Panc1 (cell line): ENCODE data around the gene ZC3H12D. TPM values are rescaled to one million over a fixed set of nuclear protein-coding genes. Genes with fewer than 3 reads are reported as not detected.

Experiments used
- ATAC-seq: fragments of 200-7000 bp; cut with Tn5 transposase; 2 replicates; pipeline ENCODE4 v1.9.1; 2020; ENCODE audit warnings: mild to moderate bottlenecking, moderate library complexity
- BruUV-seq: library from RNA; stranded (reverse); fragments of 400-500 nt; replicated peaks from 2 replicates; lab custom pipeline; 2021; lab: Mats Ljungman, UMichigan
- CTCF ChIA-PET: fragments of 300-600 bp; sonication (Branson Sonifier 250); formaldehyde crosslinking; loops from one replicate; lab custom pipeline; 2022; ENCODE audit warnings: antibody characterized with exemption; lab: Charles Lee
- POLR2A ChIA-PET: fragments of 300-600 bp; sonication (Branson Sonifier 250); formaldehyde crosslinking; loops from one replicate; lab custom pipeline; 2022; ENCODE audit warnings: antibody characterized with exemption; lab: Charles Lee
- DNase-seq: peaks from one replicate; pipeline ENCODE4 v3.0.0-alpha.2; 2010; ENCODE audit warnings: low read depth, low spot score
- H3K27ac ChIP-seq: 2 replicates; pipeline ENCODE4 v1.5.1; 2011; ENCODE audit warnings: mild to moderate bottlenecking, low read length, inconsistent platforms
- H3K27me3 ChIP-seq: fragments of 200-500 bp; sonication (Bioruptor generic); 2 replicates; pipeline ENCODE4 v1.6.0; 2014; ENCODE audit warnings: low read length, inconsistent platforms; ENCODE audit not compliant: control insufficient read depth, insufficient read depth
- H3K36me3 ChIP-seq: fragments of 200-500 bp; sonication (Bioruptor generic); 2 replicates; pipeline ENCODE4 v1.5.1; 2014; ENCODE audit warnings: inconsistent platforms, mild to moderate bottlenecking, low read length, moderate library complexity; ENCODE audit not compliant: control insufficient read depth, insufficient read depth
- H3K4me1 ChIP-seq: 2 replicates; pipeline ENCODE4 v1.5.1; 2011; ENCODE audit warnings: inconsistent platforms, mild to moderate bottlenecking, low read length, moderate library complexity; ENCODE audit not compliant: control insufficient read depth, insufficient read depth
- H3K4me3 ChIP-seq, 2 experiments: 2 replicates each; pipeline ENCODE4 v1.5.1; 2011 to 2012; ENCODE audit warnings: low read depth in 2 of 2, low read length in 2 of 2, mild to moderate bottlenecking in 2 of 2, inconsistent platforms in 1 of 2, moderate library complexity in 1 of 2
- H3K9me3 ChIP-seq: fragments of 200-500 bp; sonication (Bioruptor generic); 2 replicates; pipeline ENCODE4 v1.5.1; 2014; ENCODE audit warnings: low read depth, mild to moderate bottlenecking, inconsistent platforms, low read length, moderate library complexity; ENCODE audit not compliant: control insufficient read depth, insufficient read depth
- CTCF ChIP-seq: fragments of 450-650 bp; IDR thresholded peaks from 2 replicates; pipeline ENCODE4 v1.5.1; 2017; ENCODE audit warnings: mild to moderate bottlenecking
- POLR2AphosphoS5 ChIP-seq: IDR thresholded peaks from 2 replicates; pipeline ENCODE4 v1.6.1; 2012; ENCODE audit warnings: mild to moderate bottlenecking, low read depth, low read length, moderate library complexity
- REST ChIP-seq, 2 experiments: IDR thresholded peaks; 2 replicates each; pipeline ENCODE4 v1.6.1; 2011 to 2012; ENCODE audit warnings: low read depth in 2 of 2, control low read depth in 1 of 2, low read length in 1 of 2, mild to moderate bottlenecking in 1 of 2, moderate library complexity in 1 of 2; ENCODE audit not compliant: insufficient read depth in 1 of 2
- SIN3A ChIP-seq: IDR thresholded peaks from 2 replicates; pipeline ENCODE4 v1.6.1; 2012; ENCODE audit warnings: low read depth, mild to moderate bottlenecking, low read length, moderate library complexity, borderline replicate concordance; ENCODE audit not compliant: insufficient read depth
- TCF7L2 ChIP-seq: IDR thresholded peaks from 2 replicates; pipeline ENCODE4 v1.6.1; 2011; ENCODE audit warnings: mild to moderate bottlenecking, low read depth, low read length, inconsistent platforms
- in situ Hi-C: cut with HindIII; loops from 2 replicates; pipeline ENCODE4 v1.10.0; 2016; ENCODE audit warnings: low sequenced_read_pairs, low pct_unique_long_range_greater_than_20kb
- intact Hi-C: fragments of 100-400 bp; cut with micrococcal nuclease; formaldehyde crosslinking; loops from one replicate; pipeline ENCODE4 v1.10.0; 2022; ENCODE audit not compliant: unreplicated experiment
- total RNA-seq: library from RNA; stranded (reverse); gene quantifications from one replicate; pipeline ENCODE4 v1.2.1, GENCODE V29; 2021; ENCODE audit not compliant: unreplicated experiment

Gene ZC3H12D
- total RNA-seq, 1 experiment from 2014 or later = 0.26 TPM

- intact Hi-C loops (no loop called here), in situ Hi-C loops (no loop called here)
- ChIA-PET CTCF (no interaction called here), POLR2A (no interaction called here)
- no TSS peak for BruUV-seq
- Histone ChIP-seq H3K27me3 (no peaks in the 10 kb centered on the region), H3K4me1 (no peaks in the 10 kb centered on the region), H3K27ac (no peak overlapping the region), H3K4me3 (no peak overlapping the region), H3K9me3 (no peaks in the 10 kb centered on the region), H3K36me3 (peaks cover 3% of the 10 kb centered on the region; the same call in 1 of the 2 replicates)
- DNase-seq (no peak), ATAC-seq (no peak)
- TF ChIP-seq SIN3A = no peak
- TF ChIP-seq POLR2AphosphoS5 = no peak
- TF ChIP-seq CTCF = no peak
- TF ChIP-seq REST (IDR thresholded peaks at IDR 0.05; ENCODE audit: insufficient read depth in 1 of 2, low read depth in 2 of 2, low read length in 1 of 2) = no peak
- no peak for TF ChIP-seq TCF7L2
Measured at GRCh38 chr6:149410557-149410956, 74.3 kb downstream of the ZC3H12D start.

- H3K27me3 ChIP-seq = no peaks in the 10 kb centered on the region
- no peaks in the 10 kb centered on the region for H3K4me1 ChIP-seq
- no peak for DNase-seq
- intact Hi-C loops = no loop called here
- peaks cover 3% of the 10 kb centered on the region; the same call in 1 of the 2 replicates for H3K36me3 ChIP-seq
- POLR2A ChIA-PET = no interaction called here
- in situ Hi-C loops = no loop called here
- CTCF ChIA-PET = no interaction called here
- BruUV-seq = no TSS peak
- no peak for ATAC-seq
- no peak overlapping the region for H3K27ac ChIP-seq
- H3K9me3 ChIP-seq = no peaks in the 10 kb centered on the region
- TF ChIP-seq POLR2AphosphoS5 = no peak
- no peak for TF ChIP-seq REST (IDR thresholded peaks at IDR 0.05; ENCODE audit: insufficient read depth in 1 of 2, low read depth in 2 of 2, low read length in 1 of 2)
- TF ChIP-seq SIN3A = no peak
- TF ChIP-seq TCF7L2 = no peak
- no peak for TF ChIP-seq CTCF
- no peak overlapping the region for H3K4me3 ChIP-seq
Measured at GRCh38 chr6:149409617-149410016, 75.2 kb downstream of the ZC3H12D start.
